Astrocyte of the cerebellum (primary cell): ENCODE data around the gene TDRD7.

Experiments
- DNase-seq: peaks from one replicate; pipeline ENCODE4 v3.0.0-alpha.2; 2011; ENCODE audit warnings: low read depth
- H3K4me3 ChIP-seq: 2 replicates; pipeline ENCODE4 v1.5.1; 2011; ENCODE audit warnings: mild to moderate bottlenecking, low read depth, low read length, moderate library complexity
- CTCF ChIP-seq: IDR thresholded peaks from 2 replicates; pipeline ENCODE4 v1.5.1; 2012; ENCODE audit warnings: low read length, low read depth, moderate library complexity, mild to moderate bottlenecking; ENCODE audit errors: missing control alignments
- in situ Hi-C: cut with HindIII; loops from 2 replicates; pipeline ENCODE4 v1.10.0; 2017; ENCODE audit warnings: low sequenced_read_pairs

Gene TDRD7

GRCh38 chr9:97376902-97377301, 35.0 kb upstream of the TDRD7 start:
- no peak for DNase-seq
- in situ Hi-C loops, result no loop called here
- TF ChIP-seq CTCF, result no peak
- H3K4me3 ChIP-seq, result no peak overlapping the region

- H3K4me3 ChIP-seq, result no peak overlapping the region
- in situ Hi-C loops, result no loop called here
- no peak for TF ChIP-seq CTCF
- no peak for DNase-seq
Measured at GRCh38 chr9:97382099-97382718, 29.7 kb upstream of the TDRD7 start.

- in situ Hi-C loops, result no loop called here
Measured at GRCh38 chr9:97384406-97385262, 27.3 kb upstream of the TDRD7 start.

GRCh38 chr9:97385626-97386264, 26.2 kb upstream of the TDRD7 start:
- no peak overlapping the region for H3K4me3 ChIP-seq
- no peak for DNase-seq
- no peak for TF ChIP-seq CTCF
- in situ Hi-C loops, result no loop called here

More at GRCh38 chr9:97384406-97385262, 27.3 kb upstream of the TDRD7 start:
- TF ChIP-seq CTCF, result no peak
- H3K4me3 ChIP-seq, result no peak overlapping the region
- no peak for DNase-seq

- no peak overlapping the region for H3K4me3 ChIP-seq
- no peak for TF ChIP-seq CTCF
- DNase-seq, result no peak
- in situ Hi-C loops, result no loop called here
Measured at GRCh38 chr9:97386265-97386633, 25.6 kb upstream of the TDRD7 start.

GRCh38 chr9:97386733-97387503, 25.0 kb upstream of the TDRD7 start:
- in situ Hi-C loops, result no loop called here
- TF ChIP-seq CTCF, result peak; percentile 99
- DNase-seq, result peak; percentile 57
- no peak overlapping the region for H3K4me3 ChIP-seq
